IMR-90 (cell line): Measurements from ENCODE around the gene UBE2A. TPM values are rescaled to one million over a fixed set of nuclear protein-coding genes. Genes with fewer than 3 reads are reported as not detected.

Experiments used
- ATAC-seq: fragments of 200-7000 bp; cut with Tn5 transposase; 2 replicates; pipeline ENCODE4 v1.9.1; 2020; ENCODE audit warnings: low read depth, mild to moderate bottlenecking, moderate library complexity
- BruUV-seq: library from RNA; stranded (reverse); fragments of 400-500 nt; replicated peaks from 2 replicates; lab custom pipeline; 2021; lab: Mats Ljungman, UMichigan
- CTCF ChIA-PET: fragments of 300-600 bp; formaldehyde crosslinking; extraction: SDS; loops from one replicate; lab custom pipeline; 2021; ENCODE audit warnings: antibody characterized with exemption; lab: Yijun Ruan, JAX
- POLR2A ChIA-PET: fragments of 300-600 bp; sonication (Branson Sonifier 250); formaldehyde crosslinking; loops from one replicate; lab custom pipeline; 2022; ENCODE audit warnings: antibody characterized with exemption; ENCODE audit not compliant: unreplicated experiment; lab: Charles Lee
- DNase-seq: peaks from one replicate; pipeline ENCODE4 v3.0.0; 2013
- H2AFZ ChIP-seq: replicated peaks from 2 replicates; pipeline ENCODE3; 2013; ENCODE audit warnings: low read length, mild to moderate bottlenecking; ENCODE audit not compliant: poor library complexity
- H2AK5ac ChIP-seq: 2 replicates; pipeline ENCODE4 v1.6.1; 2013; ENCODE audit warnings: low read depth, low read length, inconsistent platforms
- H2AK9ac ChIP-seq: replicated peaks from 2 replicates; pipeline ENCODE3; 2013; ENCODE audit warnings: mild to moderate bottlenecking, low read depth, low read length, moderate library complexity; ENCODE audit not compliant: poor library complexity
- H2BK120ac ChIP-seq: 2 replicates; pipeline ENCODE4 v1.6.1; 2013; ENCODE audit warnings: low read depth, low read length, inconsistent platforms
- H2BK15ac ChIP-seq: 3 replicates; pipeline ENCODE4 v1.6.1; 2013; ENCODE audit warnings: low read depth, low read length, inconsistent platforms
- H2BK20ac ChIP-seq: 2 replicates; pipeline ENCODE4 v1.6.1; 2013; ENCODE audit warnings: low read depth, mild to moderate bottlenecking, inconsistent platforms, low read length, moderate library complexity
- H2BK5ac ChIP-seq: 2 replicates; pipeline ENCODE4 v1.6.1; 2013; ENCODE audit warnings: mild to moderate bottlenecking, low read depth, low read length, inconsistent platforms; ENCODE audit not compliant: poor library complexity, severe bottlenecking
- H3K14ac ChIP-seq: replicated peaks from 2 replicates; pipeline ENCODE4 v1.6.1; 2013; ENCODE audit warnings: low read depth, low read length, inconsistent platforms
- H3K18ac ChIP-seq: 2 replicates; pipeline ENCODE4 v1.6.1; 2013; ENCODE audit warnings: low read depth, low read length, control low read depth
- H3K23ac ChIP-seq: 2 replicates; pipeline ENCODE4 v1.6.1; 2013; ENCODE audit warnings: low read depth, low read length, inconsistent platforms
- H3K27ac ChIP-seq: 2 replicates; pipeline ENCODE4 v1.5.1; 2013; ENCODE audit warnings: mild to moderate bottlenecking, control low read depth, low read length; ENCODE audit not compliant: insufficient read depth
- H3K27me3 ChIP-seq: 2 replicates; pipeline ENCODE4 v1.6.1; 2013; ENCODE audit warnings: low read length; ENCODE audit not compliant: control insufficient read depth, insufficient read depth
- H3K36me3 ChIP-seq: 2 replicates; pipeline ENCODE4 v1.6.1; 2013; ENCODE audit warnings: low read length, mixed read lengths; ENCODE audit not compliant: control insufficient read depth, insufficient read depth
- H3K4ac ChIP-seq: 2 replicates; pipeline ENCODE4 v1.6.1; 2013; ENCODE audit warnings: low read depth, low read length, inconsistent platforms
- H3K4me1 ChIP-seq: 2 replicates; pipeline ENCODE4 v1.6.1; 2013; ENCODE audit warnings: low read length, mixed read lengths; ENCODE audit not compliant: control insufficient read depth, insufficient read depth
- H3K4me2 ChIP-seq: 2 replicates; pipeline ENCODE4 v1.6.1; 2013; ENCODE audit warnings: low read depth, mild to moderate bottlenecking, control low read depth, low read length, moderate library complexity
- H3K4me3 ChIP-seq: 2 replicates; pipeline ENCODE4 v1.5.1; 2013; ENCODE audit warnings: low read depth, mild to moderate bottlenecking, control low read depth, low read length, moderate library complexity; ENCODE audit not compliant: insufficient read depth
- H3K56ac ChIP-seq: 2 replicates; pipeline ENCODE4 v1.6.1; 2013; ENCODE audit warnings: low read length, inconsistent platforms; ENCODE audit not compliant: insufficient read depth; ENCODE audit errors: extremely low read depth
- H3K79me1 ChIP-seq, 2 experiments: 2 replicates each; pipeline ENCODE4 v1.6.1; 2013; ENCODE audit warnings: low read length in 2 of 2, inconsistent platforms in 1 of 2, low read depth in 1 of 2
- H3K9ac ChIP-seq: 2 replicates; pipeline ENCODE4 v1.6.1; 2013; ENCODE audit warnings: low read depth, low read length, control low read depth
- H3K9me1 ChIP-seq: 2 replicates; pipeline ENCODE4 v1.6.1; 2013; ENCODE audit warnings: low read length, inconsistent platforms; ENCODE audit not compliant: insufficient read depth
- H3K9me3 ChIP-seq: 2 replicates; pipeline ENCODE4 v1.6.1; 2013; ENCODE audit warnings: low read length; ENCODE audit not compliant: control insufficient read depth, insufficient read depth
- H4K20me1 ChIP-seq: 2 replicates; pipeline ENCODE4 v1.6.1; 2013; ENCODE audit warnings: low read length, inconsistent platforms; ENCODE audit not compliant: insufficient read depth
- H4K5ac ChIP-seq: 2 replicates; pipeline ENCODE4 v1.6.1; 2013; ENCODE audit warnings: mild to moderate bottlenecking, low read depth, low read length, control low read depth
- H4K8ac ChIP-seq, 2 experiments: 2 replicates each; pipeline ENCODE4 v1.6.1; 2013; ENCODE audit warnings: low read depth in 2 of 2, low read length in 2 of 2, control low read depth in 1 of 2, inconsistent platforms in 1 of 2
- H4K91ac ChIP-seq: 2 replicates; pipeline ENCODE4 v1.6.1; 2013; ENCODE audit warnings: low read depth, low read length, inconsistent platforms; ENCODE audit not compliant: insufficient read depth
- NFE2L2 ChIP-seq: fragments of 150-350 bp; IDR thresholded peaks from 2 replicates; pipeline ENCODE4 v1.6.1; 2016; ENCODE audit warnings: low read depth, mild to moderate bottlenecking, low read length
- POLR2A ChIP-seq: IDR thresholded peaks from 2 replicates; pipeline ENCODE4 v1.6.1; 2012; ENCODE audit warnings: mild to moderate bottlenecking, low read depth, low read length
- RAD21 ChIP-seq: IDR thresholded peaks from 2 replicates; pipeline ENCODE4 v1.6.1; 2012; ENCODE audit warnings: low read length, improper control_type of control experiment
- WGBS, 2 experiments: methylation state at CpG; one replicate each; pipeline versions ENCODE4 v1.1.5 to v1.1.7; 2013; ENCODE audit warnings: missing lambda C conversion rate in 2 of 2; ENCODE audit not compliant: insufficient read length in 1 of 2; ENCODE audit errors: extremely low coverage in 2 of 2; 5-methylcytosine and 5-hydroxymethylcytosine counted together
- dilution Hi-C: fragments of 300-500 bp; cut with HindIII; formaldehyde crosslinking; loops from one replicate; pipeline ENCODE4 v1.14.3; 2018; ENCODE audit warnings: low sequenced_read_pairs; ENCODE audit not compliant: unreplicated experiment
- in situ Hi-C: fragments of 300-500 bp; cut with MboI; formaldehyde crosslinking; loops from 3 replicates; pipeline ENCODE4 v1.14.3; 2019; ENCODE audit warnings: low sequenced_read_pairs, inconsistent platforms, mixed read lengths
- intact Hi-C: fragments of 100-400 bp; cut with micrococcal nuclease; formaldehyde crosslinking; loops from 2 replicates; pipeline ENCODE4 v1.10.0; 2022
- polyA plus RNA-seq, 3 experiments: library from polyadenylated mRNA; depleted of rRNA; stranded (reverse); fragments of >200 nt; gene quantifications; 2 replicates each; pipeline ENCODE4 v1.2.3, GENCODE V29; 2012; ENCODE audit warnings: low replicate concordance in 1 of 3
- total RNA-seq: library from RNA; depleted of rRNA; stranded (reverse); fragments of >200 nt; gene quantifications from 2 replicates; pipeline ENCODE4 v1.2.3, GENCODE V29; 2012
- TF ChIP-seq, protein P1 (sequence below): fragments of 150-350 bp; IDR thresholded peaks from 2 replicates; pipeline ENCODE4 v1.6.1; 2016; ENCODE audit warnings: low read depth, mild to moderate bottlenecking, low read length, moderate library complexity, borderline replicate concordance
- TF ChIP-seq, protein P2 (sequence below): fragments of 150-350 bp; IDR thresholded peaks from 2 replicates; pipeline ENCODE4 v1.6.1; 2017; ENCODE audit warnings: mild to moderate bottlenecking, antibody characterized with exemption, low read length, low read depth

UBE2A gene
- total and polyA plus RNA-seq, 2 of the 4 experiments (the other 2 are of a cell fraction): 12.9 to 50.5 TPM

- intact Hi-C loops: loop anchor here (1.0 kb wide), 1 partner anchor 58 kb away; no protein-coding TSS in a partner anchor
- peak; percentile 45 for ATAC-seq
- BruUV-seq: no TSS peak
Measured at GRCh38 chrX:119573840-119574393, 446 bp upstream of the UBE2A start.

More at GRCh38 chrX:119573840-119574393, 446 bp upstream of the UBE2A start:
- Histone ChIP-seq H3K56ac (peak overlapping the region; percentile 18; the same call in 1 of the 2 replicates), H2BK120ac (peak overlapping the region; percentile 34; the same call in 1 of the 2 replicates), H3K4me2 (peak overlapping the region; percentile 85), H3K4ac (peak overlapping the region; percentile 69), H3K4me3 (peak overlapping the region; percentile 97), H3K27me3 (no peaks in the 10 kb centered on the region), H3K27ac (peak overlapping the region; percentile 70), H3K36me3 (no peaks in the 10 kb centered on the region), H3K23ac (peak overlapping the region; percentile 31; the same call in 1 of the 2 replicates), H2AK9ac (no peak overlapping the region), H3K4me1 (peaks cover 2% of the 10 kb centered on the region), H3K79me1 (peaks cover 9 to 10% of the 10 kb centered on the region in 2 experiments), H4K91ac (no peak overlapping the region), H3K9me3 (no peaks in the 10 kb centered on the region), H3K9ac (peak overlapping the region; percentile 73), H3K9me1 (no peaks in the 10 kb centered on the region), H4K5ac (peak overlapping the region; percentile 19), H2BK15ac (no peak overlapping the region), H3K18ac (peak overlapping the region; percentile 33), H2AK5ac (no peak overlapping the region), H2BK20ac (no peak overlapping the region), H4K20me1 (no peaks in the 10 kb centered on the region), H2BK5ac (peak overlapping the region; percentile 48), H3K14ac (peak overlapping the region; percentile 76; the same call in 1 of the 2 replicates), H4K8ac (peak overlapping the region; percentile 70 to 86), H2AFZ (peak overlapping the region; percentile 71)
- no CpG with 5 or more reads among the region's 30 CpGs for WGBS, 2 experiments
- peak; percentile 20 for DNase-seq
- POLR2A ChIA-PET: no interaction called here
- TF ChIP-seq, protein P1, sequence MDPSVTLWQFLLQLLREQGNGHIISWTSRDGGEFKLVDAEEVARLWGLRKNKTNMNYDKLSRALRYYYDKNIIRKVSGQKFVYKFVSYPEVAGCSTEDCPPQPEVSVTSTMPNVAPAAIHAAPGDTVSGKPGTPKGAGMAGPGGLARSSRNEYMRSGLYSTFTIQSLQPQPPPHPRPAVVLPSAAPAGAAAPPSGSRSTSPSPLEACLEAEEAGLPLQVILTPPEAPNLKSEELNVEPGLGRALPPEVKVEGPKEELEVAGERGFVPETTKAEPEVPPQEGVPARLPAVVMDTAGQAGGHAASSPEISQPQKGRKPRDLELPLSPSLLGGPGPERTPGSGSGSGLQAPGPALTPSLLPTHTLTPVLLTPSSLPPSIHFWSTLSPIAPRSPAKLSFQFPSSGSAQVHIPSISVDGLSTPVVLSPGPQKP: no peak
- TF ChIP-seq NFE2L2: no peak
- TF ChIP-seq, protein P2, sequence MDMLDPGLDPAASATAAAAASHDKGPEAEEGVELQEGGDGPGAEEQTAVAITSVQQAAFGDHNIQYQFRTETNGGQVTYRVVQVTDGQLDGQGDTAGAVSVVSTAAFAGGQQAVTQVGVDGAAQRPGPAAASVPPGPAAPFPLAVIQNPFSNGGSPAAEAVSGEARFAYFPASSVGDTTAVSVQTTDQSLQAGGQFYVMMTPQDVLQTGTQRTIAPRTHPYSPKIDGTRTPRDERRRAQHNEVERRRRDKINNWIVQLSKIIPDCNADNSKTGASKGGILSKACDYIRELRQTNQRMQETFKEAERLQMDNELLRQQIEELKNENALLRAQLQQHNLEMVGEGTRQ: no peak
- TF ChIP-seq RAD21: no peak
- no peak for TF ChIP-seq POLR2A
- dilution Hi-C loops: no loop called here
- CTCF ChIA-PET: interaction anchor here (0.6 to 1.4 kb wide), 2 partner anchors 10 to 58 kb away, joined by 3 to 7 read pairs; no protein-coding TSS in a partner anchor
- in situ Hi-C loops: no loop called here
